ENCODE measurements around the gene HEPH.
"Not testable (repeated sequence)": the region's sequence is repeated elsewhere in the genome, so short reads cannot be mapped to it uniquely, and the experiment has no call there.

The HEPH gene

GRCh38 chrX:66163849-66164411, at the start of gene HEPH:
TSS of gene HEPH (plus strand) at chrX:66164247. CDS start at chrX:66170571, 6,324 bp downstream.
- DNase-seq: no peak

GRCh38 chrX:66118722-66119121, 45.3 kb upstream of the HEPH start:
- not testable (repeated sequence) for DNase-seq

- DNase-seq: not testable (repeated sequence)
Observed at GRCh38 chrX:66121354-66121753, 42.7 kb upstream of the HEPH start.

- DNase-seq: no peak
Observed at GRCh38 chrX:66126662-66127061, 37.4 kb upstream of the HEPH start.

GRCh38 chrX:66130469-66130868, 33.6 kb upstream of the HEPH start:
- no peak for DNase-seq

GRCh38 chrX:66135284-66135683, 28.8 kb upstream of the HEPH start:
- not testable (repeated sequence) for DNase-seq

GRCh38 chrX:66142351-66142750, 21.7 kb upstream of the HEPH start:
- no peak for DNase-seq

GRCh38 chrX:66144258-66144657, 19.8 kb upstream of the HEPH start:
- no peak for DNase-seq

- DNase-seq: no peak
Observed at GRCh38 chrX:66149519-66149918, 14.5 kb upstream of the HEPH start.

GRCh38 chrX:66150163-66150562, 13.9 kb upstream of the HEPH start:
- DNase-seq: no peak

GRCh38 chrX:66162331-66162822, 1.7 kb upstream of the HEPH start:
- DNase-seq: no peak

- no peak for DNase-seq
Observed at GRCh38 chrX:66163447-66163846, 600 bp upstream of the HEPH start.

GRCh38 chrX:66164470-66164869, 423 bp downstream of the HEPH start:
- DNase-seq: no peak

GRCh38 chrX:66164931-66165330, 884 bp downstream of the HEPH start:
- DNase-seq: no peak

GRCh38 chrX:66166671-66167070, 2.6 kb downstream of the HEPH start:
- DNase-seq: no peak

GRCh38 chrX:66167431-66167830, 3.4 kb downstream of the HEPH start:
- DNase-seq: no peak

GRCh38 chrX:66176134-66176533, 12.1 kb downstream of the HEPH start:
- DNase-seq: no peak

- DNase-seq: no peak
Observed at GRCh38 chrX:66191563-66191962, 27.5 kb downstream of the HEPH start.

GRCh38 chrX:66193821-66194220, 29.8 kb downstream of the HEPH start:
- DNase-seq: no peak

- DNase-seq: no peak
Observed at GRCh38 chrX:66200050-66200664, 36.1 kb downstream of the HEPH start.

- no peak for DNase-seq
Observed at GRCh38 chrX:66200855-66201795, 37.1 kb downstream of the HEPH start.

- no peak for DNase-seq
Observed at GRCh38 chrX:66203114-66203513, 39.1 kb downstream of the HEPH start.

GRCh38 chrX:66221856-66222255, 57.8 kb downstream of the HEPH start:
- no peak for DNase-seq

GRCh38 chrX:66232296-66232695, 68.2 kb downstream of the HEPH start:
- no peak for DNase-seq
